Upper lobe of left lung (tissue), 6 donors: ENCODE measurements around the gene LRRC74B. TPM values are rescaled to one million over a fixed set of nuclear protein-coding genes. Genes with fewer than 3 reads are reported as not detected.
A peak's percentile ranks its signal among the peaks of the same experiment; 100 is the strongest.
"Not testable (repeated sequence)": the region's sequence is repeated elsewhere in the genome, so short reads cannot be mapped to it uniquely, and the experiment has no call there.

Source experiments
- ATAC-seq, 2 donors: fragments of 200-7000 bp; cut with Tn5 transposase; one replicate each; pipeline ENCODE4 v1.9.1; 2022; ENCODE audit warnings: mild to moderate bottlenecking in 2 of 2, moderate library complexity in 2 of 2; ENCODE audit not compliant: low FRiP score in 2 of 2
- DNase-seq, 2 donors: peaks; one replicate each; pipeline ENCODE4 v3.0.0-alpha.2; 2019 to 2020
- H3K27ac ChIP-seq, 4 donors: fragments of 200-600 bp; sonication (generic); one replicate each; pipeline ENCODE4 v1.5.1; 2016 to 2019
- H3K27me3 ChIP-seq, 4 donors: fragments of 200-600 bp; sonication (generic); one replicate each; pipeline ENCODE4 v1.5.1; 2017 to 2019
- H3K36me3 ChIP-seq, 4 donors: fragments of 200-600 bp; sonication (generic); one replicate each; pipeline ENCODE4 v1.5.1; 2016 to 2019
- H3K4me1 ChIP-seq, 4 donors: fragments of 200-600 bp; sonication (generic); one replicate each; pipeline ENCODE4 v1.5.1; 2018 to 2019
- H3K4me3 ChIP-seq, 4 donors: fragments of 200-600 bp; sonication (generic); one replicate each; pipeline ENCODE4 v1.5.1; 2017 to 2019; ENCODE audit warnings: mild to moderate bottlenecking in 2 of 4, moderate library complexity in 1 of 4
- H3K9me3 ChIP-seq, 4 donors: fragments of 200-600 bp; sonication (generic); one replicate each; pipeline ENCODE4 v1.5.1; 2018 to 2019
- CTCF ChIP-seq, 6 experiments: fragments of 450-650 bp in 4 of 6; fragments of 200-600 bp in 2 of 6; sonication (generic) in 2 of 6; IDR thresholded peaks; one replicate each; pipeline ENCODE4 v1.5.1; 2016 to 2019; ENCODE audit warnings: antibody characterized with exemption in 6 of 6
- EP300 ChIP-seq, 4 donors: sonication (generic); formaldehyde crosslinking; IDR thresholded peaks; one replicate each; pipeline ENCODE4 v1.5.1; 2017; ENCODE audit warnings: antibody characterized with exemption in 4 of 4, control low read depth in 2 of 4
- POLR2A ChIP-seq, 4 donors: fragments of 450-650 bp; IDR thresholded peaks; one replicate each; pipeline ENCODE4 v1.5.1; 2016 to 2017; ENCODE audit warnings: antibody characterized with exemption in 4 of 4, mild to moderate bottlenecking in 2 of 4
- POLR2AphosphoS5 ChIP-seq, 2 donors: sonication (generic); formaldehyde crosslinking; IDR thresholded peaks; one replicate each; pipeline ENCODE4 v1.5.1; 2017; ENCODE audit warnings: antibody characterized with exemption in 2 of 2
- WGBS, 2 donors: methylation state at CpG; one replicate each; pipeline ENCODE4 v1.1.5; 2017 to 2018; 5-methylcytosine and 5-hydroxymethylcytosine counted together
- total RNA-seq, 6 donors: library from RNA; depleted of rRNA in 4 of 6; stranded (reverse); fragments of >200 nt in 4 of 6; gene quantifications; one replicate each; pipeline versions ENCODE4 v1.1.0 to v1.2.1, GENCODE V29; 2016 to 2021
- donor health status: DM: no; HTN: no; CAD: no; lungs with moderate emphysema.
- donor health status: DM: no; HTN: yes; CAD: no; lungs with severe emphysema.

The LRRC74B gene
- total RNA-seq, 6 donors from 2014 or later: 0.14 to 6.6 (median 3.2) TPM

- H3K27ac ChIP-seq: no peak overlapping the region
- no peaks in the 10 kb centered on the region for H3K9me3 ChIP-seq
- DNase-seq (peak in 1 of 2 donors; percentile 72), ATAC-seq (peak in 1 of 2 donors; percentile 34)
- 78 to 92% methylated on average over 5 to 31 of the region's 31 CpGs for WGBS, 2 donors
- H3K4me1 ChIP-seq: no peaks in the 10 kb centered on the region
- TF ChIP-seq CTCF (IDR thresholded peaks at IDR 0.05): no peak
- no peak for TF ChIP-seq POLR2AphosphoS5 (IDR thresholded peaks at IDR 0.05)
- TF ChIP-seq POLR2A (IDR thresholded peaks at IDR 0.05): no peak
- TF ChIP-seq EP300 (IDR thresholded peaks at IDR 0.05): no peak
- no peak overlapping the region for H3K4me3 ChIP-seq
- no peaks in the 10 kb centered on the region for H3K27me3 ChIP-seq
- H3K36me3 ChIP-seq: no peaks in the 10 kb centered on the region
Measured at GRCh38 chr22:21080435-21081137, 34.8 kb downstream of the LRRC74B start.

- H3K4me1 ChIP-seq: no peaks in the 10 kb centered on the region
- no peaks in the 10 kb centered on the region for H3K27me3 ChIP-seq
- H3K4me3 ChIP-seq: no peak overlapping the region
- no peaks in the 10 kb centered on the region for H3K36me3 ChIP-seq
- no peaks in the 10 kb centered on the region for H3K9me3 ChIP-seq
- ATAC-seq (no peak), DNase-seq (no peak)
- 90 to 94% methylated on average over 6 of the region's 6 CpGs for WGBS, 2 donors
- no peak overlapping the region for H3K27ac ChIP-seq
- no peak for TF ChIP-seq CTCF (IDR thresholded peaks at IDR 0.05)
- no peak for TF ChIP-seq EP300 (IDR thresholded peaks at IDR 0.05)
- TF ChIP-seq POLR2A (IDR thresholded peaks at IDR 0.05): no peak
- no peak for TF ChIP-seq POLR2AphosphoS5 (IDR thresholded peaks at IDR 0.05)
Measured at GRCh38 chr22:21082248-21082647, 36.5 kb downstream of the LRRC74B start.

- no peak for DNase-seq
- no peaks in the 10 kb centered on the region for H3K4me1 ChIP-seq
- no peak for ATAC-seq
- TF ChIP-seq POLR2AphosphoS5 (IDR thresholded peaks at IDR 0.05) (no peak), CTCF (IDR thresholded peaks at IDR 0.05) (no peak), POLR2A (IDR thresholded peaks at IDR 0.05) (no peak)
- H3K36me3 ChIP-seq: no peaks in the 10 kb centered on the region
- no peaks in the 10 kb centered on the region for H3K27me3 ChIP-seq
- no peak overlapping the region for H3K4me3 ChIP-seq
- H3K9me3 ChIP-seq: no peaks in the 10 kb centered on the region
- H3K27ac ChIP-seq: no peak overlapping the region
- WGBS, 2 donors: 84 to 88% methylated on average over 5 of the region's 5 CpGs
Measured at GRCh38 chr22:21087119-21087518, 41.4 kb downstream of the LRRC74B start.

GRCh38 chr22:21087926-21088325, 42.2 kb downstream of the LRRC74B start:
- not testable (repeated sequence) for ATAC-seq, DNase-seq
- WGBS, 2 donors: 90 to 91% methylated on average over 11 of the region's 11 CpGs

GRCh38 chr22:21091220-21091619, 45.5 kb downstream of the LRRC74B start:
- not testable (repeated sequence) for H3K36me3 ChIP-seq, H3K4me1 ChIP-seq, H3K9me3 ChIP-seq, H3K4me3 ChIP-seq, ATAC-seq, H3K27me3 ChIP-seq, DNase-seq, H3K27ac ChIP-seq
- 90 to 94% methylated on average over 11 of the region's 11 CpGs for WGBS, 2 donors

More at GRCh38 chr22:21087926-21088325, 42.2 kb downstream of the LRRC74B start:
- not testable (repeated sequence) for H3K27ac ChIP-seq, H3K27me3 ChIP-seq, H3K4me1 ChIP-seq, H3K36me3 ChIP-seq, H3K4me3 ChIP-seq, H3K9me3 ChIP-seq
